ENCODE measurements around the gene ZDBF2.
"Not testable (repeated sequence)": the region's sequence is repeated elsewhere in the genome, so short reads cannot be mapped to it uniquely, and the experiment has no call there.

Gene ZDBF2

DNA sequence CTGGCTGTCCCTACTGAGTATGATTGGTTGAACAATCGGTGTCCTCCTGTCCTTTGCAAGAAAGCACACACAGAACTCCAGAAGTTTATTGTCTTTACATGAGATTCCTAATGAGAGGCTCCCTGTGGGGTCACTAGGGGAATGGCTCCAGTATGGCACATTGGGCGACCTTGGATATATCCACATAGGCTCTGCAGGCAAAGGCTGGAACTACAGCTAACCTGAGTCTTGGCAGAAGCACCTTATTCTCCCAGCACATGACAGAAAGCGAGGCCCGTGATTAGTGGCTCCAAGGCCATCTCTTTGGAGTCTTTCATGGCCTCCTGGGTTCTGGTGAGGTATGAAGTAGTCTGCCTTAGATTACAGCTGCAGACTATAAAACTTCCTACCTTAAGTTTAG is 49.0 kb downstream of the ZDBF2 start:
- no peak for DNase-seq (ENCODE audit: low read depth in 2 of 2)

DNA sequence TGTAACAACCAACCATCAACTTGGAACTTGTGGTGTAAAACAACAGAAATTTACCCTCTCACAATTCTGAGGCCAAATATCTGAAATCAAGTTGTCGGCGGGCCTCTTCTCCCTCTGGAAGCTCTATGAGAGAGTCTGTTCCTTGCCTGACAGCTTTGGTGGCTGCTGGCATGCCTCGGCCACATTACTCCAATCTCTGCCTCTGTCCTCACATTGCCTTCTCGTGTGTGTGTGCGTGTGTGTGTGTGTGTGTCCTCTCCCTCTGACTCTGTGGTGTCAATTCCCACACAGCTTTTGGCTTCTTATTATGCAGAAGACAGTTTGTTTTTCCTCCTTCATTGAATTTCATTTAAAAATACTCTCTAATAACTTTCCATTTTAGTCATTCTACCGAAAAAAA is 50.4 kb downstream of the ZDBF2 start:
- no peak for DNase-seq (ENCODE audit: low read depth in 2 of 2)

DNA sequence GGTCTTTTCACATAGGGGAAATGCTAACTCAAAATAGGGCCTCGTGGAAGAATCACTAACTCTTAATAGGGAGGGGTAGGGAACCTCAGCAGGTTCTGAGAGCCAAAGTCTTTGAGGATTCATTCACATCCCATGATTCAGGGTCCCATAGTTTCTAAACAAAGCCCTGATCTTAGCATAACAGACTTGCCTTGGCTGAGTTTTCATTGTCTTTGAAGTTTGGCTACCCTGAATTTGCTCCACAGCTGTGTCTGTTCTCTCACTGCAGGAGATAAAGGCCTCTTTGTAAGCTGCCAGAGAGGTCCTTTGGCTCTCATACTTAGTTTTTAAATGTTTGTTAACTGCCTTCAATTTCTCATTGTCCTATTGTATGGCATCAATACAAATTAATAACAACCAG is 54.5 kb downstream of the ZDBF2 start:
- no peak for DNase-seq (ENCODE audit: low read depth in 2 of 2)

DNA sequence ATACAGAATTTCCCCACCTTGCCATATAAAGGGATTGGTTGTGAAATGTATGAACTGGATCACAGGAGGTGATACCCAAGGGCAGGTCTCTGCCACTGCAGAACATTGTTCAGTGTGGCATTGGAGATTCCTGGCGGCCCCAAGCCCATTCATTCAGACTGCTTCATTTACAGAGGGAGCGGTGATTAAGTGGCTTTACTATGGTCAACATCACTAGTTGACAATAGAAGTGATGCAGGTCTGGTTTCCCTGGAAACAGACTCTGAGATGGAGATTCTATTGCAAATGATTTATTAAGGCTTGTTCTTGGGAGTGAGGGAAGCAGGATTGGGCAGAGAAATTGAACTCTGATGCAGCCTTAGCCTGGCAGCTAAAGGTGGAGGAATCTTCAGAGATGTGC is 62.4 kb downstream of the ZDBF2 start:
- no peak for DNase-seq (ENCODE audit: low read depth in 2 of 2)

DNA sequence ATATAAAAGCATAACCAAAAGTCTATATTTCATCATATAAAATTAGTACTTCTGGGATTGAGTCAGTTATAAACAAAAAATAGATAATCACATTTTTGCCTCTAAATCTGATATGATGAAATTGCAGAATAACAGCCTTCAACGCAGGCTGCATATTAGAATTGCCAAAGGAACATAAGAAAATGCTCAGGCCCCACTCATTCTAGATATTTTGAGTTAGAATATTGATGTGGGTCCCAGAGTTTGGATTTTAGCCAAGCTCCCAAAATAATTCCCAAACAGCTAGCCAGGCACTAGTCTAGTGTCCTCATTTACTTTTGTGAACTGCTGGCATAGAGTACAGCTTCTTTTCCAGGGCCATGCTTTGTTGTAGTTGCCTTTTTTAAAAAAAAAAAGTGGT is 63.5 kb downstream of the ZDBF2 start:
- DNase-seq (ENCODE audit: low read depth in 2 of 2) = no peak

DNA sequence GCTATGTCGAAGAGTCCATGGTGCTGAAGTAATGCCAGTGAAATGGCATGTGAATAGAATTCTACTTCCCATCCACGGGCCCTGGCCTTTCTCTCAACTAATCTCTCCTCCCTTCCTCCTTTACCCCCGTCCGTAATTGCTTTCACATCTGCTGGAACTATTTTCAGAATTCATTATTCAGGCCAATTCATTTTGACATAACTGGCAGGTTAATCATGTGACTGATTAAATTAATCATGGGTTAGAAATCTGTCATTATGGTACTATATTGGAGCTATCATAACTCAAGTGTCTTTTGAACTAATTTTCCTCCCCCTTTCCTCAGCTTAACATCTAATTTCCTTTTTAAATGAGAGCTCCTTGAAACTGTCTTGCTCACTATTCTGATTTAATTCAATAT is 66.9 kb downstream of the ZDBF2 start:
- no peak for DNase-seq (ENCODE audit: low read depth in 2 of 2)

DNA sequence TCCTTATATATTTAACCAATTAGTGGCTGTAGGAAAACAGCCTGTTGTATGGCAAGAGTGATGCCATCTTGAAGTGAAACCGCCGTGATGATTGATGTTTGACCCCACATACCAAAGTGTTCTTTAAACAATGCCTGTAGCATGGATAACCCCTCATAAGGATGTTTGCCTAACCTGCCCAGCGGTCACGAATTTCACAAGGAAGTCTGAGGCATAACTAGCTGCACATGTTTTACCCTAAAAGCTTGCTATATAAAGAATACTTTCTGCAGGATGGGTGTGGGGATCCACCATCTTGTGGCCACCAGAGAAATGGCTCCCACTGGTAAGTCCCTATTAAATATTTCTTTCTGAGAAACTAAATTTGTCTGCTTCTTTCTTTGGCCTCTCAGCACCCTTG is 68.7 kb downstream of the ZDBF2 start:
- no peak for DNase-seq (ENCODE audit: low read depth in 2 of 2)

DNA sequence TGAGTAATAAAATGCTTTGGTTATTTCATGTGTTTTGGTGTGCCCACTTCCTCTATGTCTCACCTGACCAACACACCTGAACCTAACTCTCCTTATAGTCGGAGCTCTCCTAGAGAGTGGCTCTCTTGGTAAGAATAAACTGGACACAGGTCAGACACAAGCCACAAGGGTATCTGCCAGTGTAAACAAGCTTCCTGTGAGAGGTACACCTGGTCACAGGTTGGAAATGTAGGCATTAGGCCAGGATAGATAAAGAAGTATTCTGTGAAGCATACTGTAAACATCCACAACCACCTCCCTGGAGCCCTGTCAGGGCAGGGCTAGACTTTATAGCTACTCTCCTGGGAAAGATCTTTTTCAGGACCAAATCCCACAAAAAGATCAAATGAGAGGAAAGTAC is 69.4 kb downstream of the ZDBF2 start:
- no peak for DNase-seq (ENCODE audit: low read depth in 2 of 2)

DNA sequence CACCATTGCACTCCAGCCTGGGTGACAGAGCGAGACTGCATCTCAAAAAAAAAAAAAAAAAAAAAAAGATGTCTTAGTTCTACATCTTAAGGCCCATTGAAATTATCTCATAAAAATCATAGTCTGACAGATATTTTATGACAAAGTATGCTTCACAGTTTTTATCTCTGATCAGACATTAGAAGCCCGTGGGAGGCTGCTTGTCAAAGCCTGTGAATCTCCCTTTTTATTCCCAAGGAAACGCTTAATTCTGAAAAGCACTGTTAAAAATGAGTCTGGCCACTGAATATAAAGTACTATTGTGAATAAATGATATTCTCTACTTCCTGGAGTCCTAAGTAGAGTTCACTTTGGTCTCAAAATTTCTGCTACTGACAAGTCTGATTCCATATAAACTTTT is 71.1 kb downstream of the ZDBF2 start:
- DNase-seq (ENCODE audit: low read depth in 2 of 2) = no peak

DNA sequence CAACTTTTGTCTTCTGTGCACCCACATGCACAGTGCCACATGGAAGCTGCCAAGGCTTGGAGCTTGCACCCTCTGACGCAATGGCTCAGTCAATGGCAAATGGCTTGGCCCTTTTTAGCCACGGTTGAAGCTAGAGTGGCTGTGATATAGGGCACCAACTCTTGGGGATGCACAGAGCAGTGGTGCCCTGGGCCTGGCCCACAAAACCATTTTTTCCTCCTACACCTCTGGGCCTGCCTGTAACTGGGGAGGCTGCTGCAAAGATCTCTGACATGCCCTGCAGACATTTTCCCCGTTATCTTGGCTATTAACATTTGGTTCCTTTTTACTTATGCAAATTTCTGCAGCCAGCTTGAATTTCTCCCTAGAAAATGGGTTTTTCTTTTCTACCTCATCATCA is 74.9 kb downstream of the ZDBF2 start:
- DNase-seq (ENCODE audit: low read depth in 2 of 2) = no peak

DNA sequence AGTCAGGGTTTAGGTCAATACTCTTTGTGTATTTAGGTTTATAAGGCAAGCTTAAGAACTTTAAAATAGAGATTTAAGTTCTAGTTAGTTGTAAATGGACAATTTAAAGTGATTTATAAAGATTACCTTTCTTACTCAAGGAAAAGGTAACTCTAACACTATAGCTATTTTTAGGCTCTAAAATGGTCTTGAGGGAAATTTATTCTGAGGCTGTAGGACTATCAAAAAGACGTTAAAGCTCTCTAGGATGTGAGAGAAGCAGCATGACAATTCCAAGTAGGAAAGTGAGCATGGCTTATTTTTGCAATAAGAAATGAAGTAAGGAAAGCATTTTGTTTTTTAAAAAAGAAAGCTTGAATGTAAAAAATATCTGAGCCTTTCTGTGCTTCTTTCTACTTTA is 78.1 kb downstream of the ZDBF2 start:
- no peak for DNase-seq (ENCODE audit: low read depth in 2 of 2)

DNA sequence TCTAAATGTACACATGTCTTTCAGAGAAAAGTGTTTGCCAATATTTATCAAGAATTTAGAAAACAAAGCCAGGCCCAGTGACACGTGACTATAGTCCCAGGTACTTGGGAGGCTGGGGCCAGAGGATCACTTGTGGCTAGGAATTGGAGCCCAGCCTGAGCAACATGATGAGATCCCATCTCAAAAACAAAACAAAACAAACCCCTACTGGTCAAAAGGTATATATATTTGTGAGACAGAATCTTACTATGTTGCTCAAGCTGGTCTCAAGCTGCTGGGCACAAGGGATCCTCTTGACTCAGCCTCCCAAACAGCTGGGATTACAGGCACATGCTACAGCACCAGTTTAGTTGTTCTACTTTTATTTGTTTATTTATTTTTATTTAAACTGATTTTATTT is 79.2 kb downstream of the ZDBF2 start:
- DNase-seq (ENCODE audit: low read depth in 2 of 2) = no peak

DNA sequence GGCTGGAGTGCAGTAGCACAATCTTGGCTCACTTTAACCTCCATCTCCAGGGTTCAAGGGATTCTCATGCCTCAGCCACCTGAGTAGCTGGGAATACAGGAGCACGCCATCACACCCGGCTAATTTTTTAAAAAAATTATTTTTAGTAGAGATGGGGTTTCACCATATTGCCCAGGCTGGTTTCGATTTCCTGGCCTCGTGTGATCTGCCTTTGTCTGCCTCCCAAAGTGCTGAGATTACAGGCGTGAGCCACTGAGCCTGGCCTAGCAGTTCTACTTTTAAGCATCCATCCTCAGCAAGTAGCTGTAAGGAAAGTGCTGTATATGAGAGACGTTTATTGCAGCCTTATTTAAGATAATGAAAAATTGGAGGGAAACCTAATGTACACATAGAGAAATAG is 79.7 kb downstream of the ZDBF2 start:
- no peak for DNase-seq (ENCODE audit: low read depth in 2 of 2)

DNA sequence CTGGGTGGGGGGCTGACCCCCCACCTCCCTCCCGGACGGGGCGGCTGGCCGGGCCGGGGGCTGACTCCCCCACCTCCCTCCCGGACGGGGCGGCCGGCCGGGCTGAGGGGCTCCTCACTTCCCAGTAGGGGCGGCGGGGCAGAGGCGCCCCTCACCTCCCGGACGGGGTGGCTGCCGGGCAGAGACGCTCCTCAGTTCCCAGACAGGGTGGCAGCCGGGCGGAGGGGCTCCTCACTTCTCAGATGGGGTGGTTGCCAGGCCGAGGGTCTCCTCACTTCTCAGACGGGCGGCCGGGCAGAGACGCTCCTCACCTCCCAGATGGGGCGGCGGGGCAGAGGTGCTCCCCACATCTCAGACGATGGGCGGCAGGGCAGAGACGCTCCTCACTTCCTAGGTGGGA is 82.4 kb downstream of the ZDBF2 start:
- not testable (repeated sequence) for DNase-seq (ENCODE audit: low read depth in 2 of 2)

DNA sequence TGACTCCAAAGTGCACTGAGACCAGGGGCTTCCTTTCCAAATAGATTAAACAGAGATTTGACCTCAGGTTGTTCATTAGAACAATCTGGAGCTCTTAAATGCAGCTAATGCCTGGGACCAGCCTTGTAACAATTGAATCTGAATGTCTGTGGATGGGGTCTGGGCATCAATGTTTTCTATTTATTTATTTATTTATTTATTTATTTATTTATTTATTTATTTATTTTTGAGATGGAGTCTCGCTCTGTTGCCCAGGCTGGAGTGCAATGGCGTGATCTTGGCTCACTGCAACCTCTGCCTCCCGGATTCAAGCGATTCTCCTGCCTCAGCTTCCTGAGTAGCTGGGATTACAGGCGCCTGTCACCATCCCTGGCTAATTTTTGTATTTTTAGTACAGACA is 86.4 kb downstream of the ZDBF2 start:
- DNase-seq (ENCODE audit: low read depth in 2 of 2) = not testable (repeated sequence)

DNA sequence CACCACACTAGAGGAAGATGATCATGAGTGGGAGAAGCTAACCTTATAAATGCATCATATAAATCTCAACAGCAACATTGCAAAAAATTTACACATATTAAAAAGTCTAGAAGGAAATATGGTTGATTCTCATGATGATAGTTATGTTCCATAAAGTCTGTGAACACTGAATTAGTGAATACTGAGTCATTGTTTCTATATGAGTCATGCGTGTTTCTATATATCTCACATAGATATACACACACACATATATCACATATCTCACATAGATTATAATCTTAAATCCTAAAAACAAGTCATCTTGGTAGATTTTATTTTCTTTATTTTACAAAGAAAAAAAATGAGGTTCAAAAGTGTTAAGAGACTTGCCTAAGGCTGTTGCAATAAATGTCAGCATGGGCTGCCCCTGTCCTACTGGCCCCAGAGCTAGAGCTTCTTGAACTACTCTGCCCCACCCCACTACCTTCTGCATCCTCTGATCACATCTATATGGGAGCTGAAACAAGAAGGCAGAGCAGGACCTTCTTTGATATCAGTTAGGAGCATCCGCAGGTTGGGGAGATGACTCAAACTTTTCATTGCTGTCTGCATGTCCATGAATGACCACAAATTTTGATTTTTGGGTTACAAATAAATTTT is 87.1 kb downstream of the ZDBF2 start:
- no peak for DNase-seq (ENCODE audit: low read depth in 2 of 2)
